ENCODE data around the gene ATM. TPM values are rescaled to one million over a fixed set of nuclear protein-coding genes. Genes with fewer than 3 reads are reported as not detected.
"Not testable (repeated sequence)": the region's sequence is repeated elsewhere in the genome, so short reads cannot be mapped to it uniquely, and the experiment has no call there.

ATM gene
- total RNA-seq, 4 donors from 2014 or later: 52.8 to 85.9 (median 58.7) TPM

GRCh38 chr11:108351468-108351867, 128.6 kb downstream of the ATM start:
- DNase-seq (ENCODE audit: low spot score) (no peak), ATAC-seq (ENCODE audit: low FRiP score) (no peak)
- TF ChIP-seq, protein P1, sequence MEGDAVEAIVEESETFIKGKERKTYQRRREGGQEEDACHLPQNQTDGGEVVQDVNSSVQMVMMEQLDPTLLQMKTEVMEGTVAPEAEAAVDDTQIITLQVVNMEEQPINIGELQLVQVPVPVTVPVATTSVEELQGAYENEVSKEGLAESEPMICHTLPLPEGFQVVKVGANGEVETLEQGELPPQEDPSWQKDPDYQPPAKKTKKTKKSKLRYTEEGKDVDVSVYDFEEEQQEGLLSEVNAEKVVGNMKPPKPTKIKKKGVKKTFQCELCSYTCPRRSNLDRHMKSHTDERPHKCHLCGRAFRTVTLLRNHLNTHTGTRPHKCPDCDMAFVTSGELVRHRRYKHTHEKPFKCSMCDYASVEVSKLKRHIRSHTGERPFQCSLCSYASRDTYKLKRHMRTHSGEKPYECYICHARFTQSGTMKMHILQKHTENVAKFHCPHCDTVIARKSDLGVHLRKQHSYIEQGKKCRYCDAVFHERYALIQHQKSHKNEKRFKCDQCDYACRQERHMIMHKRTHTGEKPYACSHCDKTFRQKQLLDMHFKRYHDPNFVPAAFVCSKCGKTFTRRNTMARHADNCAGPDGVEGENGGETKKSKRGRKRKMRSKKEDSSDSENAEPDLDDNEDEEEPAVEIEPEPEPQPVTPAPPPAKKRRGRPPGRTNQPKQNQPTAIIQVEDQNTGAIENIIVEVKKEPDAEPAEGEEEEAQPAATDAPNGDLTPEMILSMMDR (IDR thresholded peaks at IDR 0.05): no peak

DNA sequence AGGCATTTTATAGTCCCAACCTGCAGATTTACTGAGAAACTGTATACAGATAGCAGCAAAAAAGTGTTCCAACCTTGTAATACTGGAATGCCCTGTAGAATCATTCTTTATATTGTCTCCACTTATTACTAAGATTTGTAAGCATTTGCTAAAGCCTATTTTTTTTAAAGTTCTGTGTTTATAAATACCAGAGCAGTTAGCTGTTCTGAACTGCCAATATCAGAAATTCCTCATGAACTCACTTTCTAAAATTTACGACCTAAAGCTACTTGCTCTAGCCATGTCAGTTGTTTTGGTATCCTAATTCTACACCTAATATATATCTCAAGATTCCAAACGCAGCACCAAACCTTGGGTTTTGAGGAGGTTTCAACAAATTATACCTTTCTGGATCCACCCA, 141.3 kb downstream of the ATM start:
- no peak for ATAC-seq (ENCODE audit: low FRiP score)
- TF ChIP-seq, protein P1 (IDR thresholded peaks at IDR 0.05): no peak
- DNase-seq (ENCODE audit: low spot score): no peak

DNA sequence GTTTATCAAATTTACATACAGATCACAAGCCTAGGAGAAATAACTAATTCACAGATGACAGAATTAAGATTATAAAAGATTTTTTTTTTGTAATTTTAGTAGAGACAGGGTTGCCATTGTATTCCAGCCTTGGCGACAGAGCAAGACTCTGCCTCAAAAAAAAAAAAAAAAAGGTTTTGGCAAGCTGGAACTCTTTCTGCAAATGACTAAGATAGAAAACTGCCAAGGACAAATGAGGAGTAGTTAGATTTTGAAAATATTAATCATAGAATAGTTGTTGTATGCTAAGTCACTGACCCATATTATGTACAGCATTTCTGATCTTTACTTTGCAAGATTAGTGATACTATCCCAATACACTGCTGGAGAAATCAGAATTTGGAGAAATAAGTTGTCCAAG, 145.3 kb downstream of the ATM start:
- ATAC-seq (ENCODE audit: low FRiP score): no peak
- no peak for DNase-seq (ENCODE audit: low spot score)
- TF ChIP-seq, protein P1 (IDR thresholded peaks at IDR 0.05): no peak

GRCh38 chr11:108369064-108369463, 146.2 kb downstream of the ATM start:
- TF ChIP-seq, protein P1 (IDR thresholded peaks at IDR 0.05): no peak
- ATAC-seq (ENCODE audit: low FRiP score) (no peak), DNase-seq (ENCODE audit: low spot score) (no peak)

- ATAC-seq (ENCODE audit: low FRiP score) (no peak), DNase-seq (ENCODE audit: low spot score) (no peak)
- TF ChIP-seq, protein P1 (IDR thresholded peaks at IDR 0.05): no peak
Measured at GRCh38 chr11:108370315-108370714, 147.4 kb downstream of the ATM start.

DNA sequence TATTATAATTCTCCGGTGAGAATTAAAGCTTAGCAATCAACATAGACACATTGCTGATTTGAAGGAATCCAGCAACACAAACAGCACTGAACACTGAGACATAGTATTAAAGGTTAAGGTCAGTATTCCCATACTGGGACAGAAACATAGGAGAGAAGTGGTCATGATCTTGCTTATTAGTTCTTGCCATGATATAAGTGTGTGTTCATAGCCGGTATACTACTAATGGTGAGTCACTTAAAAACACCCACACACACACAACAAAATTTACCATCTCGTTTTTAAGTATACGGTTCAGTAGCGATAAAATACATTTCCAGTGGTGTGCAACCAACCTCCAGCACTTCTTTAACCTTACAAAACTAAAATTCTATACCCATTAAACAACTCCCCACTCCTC, 148.1 kb downstream of the ATM start:
- TF ChIP-seq, protein P1 (IDR thresholded peaks at IDR 0.05): no peak
- ATAC-seq (ENCODE audit: low FRiP score) (no peak), DNase-seq (ENCODE audit: low spot score) (no peak)

- DNase-seq (ENCODE audit: low spot score); ATAC-seq (ENCODE audit: low FRiP score): not testable (repeated sequence)
Measured at GRCh38 chr11:108373505-108373904, 150.6 kb downstream of the ATM start.

DNA sequence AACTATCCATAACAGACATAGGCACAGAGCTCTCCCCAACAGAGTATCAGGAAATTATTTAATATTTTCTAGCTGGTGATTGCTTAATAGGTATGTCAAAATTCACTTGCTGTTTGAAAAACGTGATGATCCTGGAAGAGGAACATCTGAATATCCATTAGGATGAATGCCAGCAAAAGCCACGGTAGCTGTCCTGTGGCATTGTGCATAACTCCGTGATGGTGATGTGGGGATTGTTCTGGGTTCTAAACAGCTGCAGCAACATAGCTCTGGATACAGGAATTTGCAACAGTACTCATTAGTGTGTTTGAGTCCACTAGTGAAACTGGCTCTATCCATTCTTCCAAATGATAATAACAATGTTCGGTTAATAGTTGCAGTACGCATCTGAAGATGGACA, 165.7 kb downstream of the ATM start:
- ATAC-seq (ENCODE audit: low FRiP score): no peak
- no peak for DNase-seq (ENCODE audit: low spot score)
- TF ChIP-seq, protein P1 (IDR thresholded peaks at IDR 0.05): no peak

Data from omental fat pad (tissue), 4 donors.